Measurements from ENCODE around the gene HEXA.

DNA sequence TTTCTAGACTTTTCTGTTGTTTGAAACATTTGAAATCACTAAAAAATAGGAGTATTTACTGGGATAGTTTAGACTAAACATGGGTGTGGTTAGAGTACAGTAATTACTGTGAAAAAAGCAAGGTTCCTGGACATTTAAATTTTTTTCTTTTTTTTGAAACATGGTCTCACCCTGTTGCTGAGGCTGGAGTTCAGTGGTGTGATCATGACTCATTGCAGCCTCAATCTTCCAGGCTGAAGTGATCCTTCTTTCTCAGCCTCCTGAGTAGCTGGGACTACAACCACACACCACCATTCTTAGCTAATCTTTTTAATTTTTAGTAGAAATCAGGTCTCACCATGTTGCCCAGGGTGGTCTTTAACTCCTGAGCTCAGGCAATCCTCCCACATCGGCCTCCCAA lies 35.4 kb downstream of the HEXA start:
- no peak for TF ChIP-seq EZH2phosphoT487 (IDR thresholded peaks at IDR 0.05; ENCODE audit: borderline replicate concordance)
- TF ChIP-seq, protein P1, sequence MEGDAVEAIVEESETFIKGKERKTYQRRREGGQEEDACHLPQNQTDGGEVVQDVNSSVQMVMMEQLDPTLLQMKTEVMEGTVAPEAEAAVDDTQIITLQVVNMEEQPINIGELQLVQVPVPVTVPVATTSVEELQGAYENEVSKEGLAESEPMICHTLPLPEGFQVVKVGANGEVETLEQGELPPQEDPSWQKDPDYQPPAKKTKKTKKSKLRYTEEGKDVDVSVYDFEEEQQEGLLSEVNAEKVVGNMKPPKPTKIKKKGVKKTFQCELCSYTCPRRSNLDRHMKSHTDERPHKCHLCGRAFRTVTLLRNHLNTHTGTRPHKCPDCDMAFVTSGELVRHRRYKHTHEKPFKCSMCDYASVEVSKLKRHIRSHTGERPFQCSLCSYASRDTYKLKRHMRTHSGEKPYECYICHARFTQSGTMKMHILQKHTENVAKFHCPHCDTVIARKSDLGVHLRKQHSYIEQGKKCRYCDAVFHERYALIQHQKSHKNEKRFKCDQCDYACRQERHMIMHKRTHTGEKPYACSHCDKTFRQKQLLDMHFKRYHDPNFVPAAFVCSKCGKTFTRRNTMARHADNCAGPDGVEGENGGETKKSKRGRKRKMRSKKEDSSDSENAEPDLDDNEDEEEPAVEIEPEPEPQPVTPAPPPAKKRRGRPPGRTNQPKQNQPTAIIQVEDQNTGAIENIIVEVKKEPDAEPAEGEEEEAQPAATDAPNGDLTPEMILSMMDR (conservative IDR thresholded peaks at IDR 0.05; ENCODE audit: low read length): no peak

All from Loucy (cell line).